Glomerular visceral epithelial cell (primary cell): ENCODE measurements around the gene DNM2.

Experiments used
- DNase-seq: peaks from one replicate; pipeline ENCODE4 v3.0.0-alpha.2; 2016; ENCODE audit errors: extremely low spot score

Gene DNM2

DNA sequence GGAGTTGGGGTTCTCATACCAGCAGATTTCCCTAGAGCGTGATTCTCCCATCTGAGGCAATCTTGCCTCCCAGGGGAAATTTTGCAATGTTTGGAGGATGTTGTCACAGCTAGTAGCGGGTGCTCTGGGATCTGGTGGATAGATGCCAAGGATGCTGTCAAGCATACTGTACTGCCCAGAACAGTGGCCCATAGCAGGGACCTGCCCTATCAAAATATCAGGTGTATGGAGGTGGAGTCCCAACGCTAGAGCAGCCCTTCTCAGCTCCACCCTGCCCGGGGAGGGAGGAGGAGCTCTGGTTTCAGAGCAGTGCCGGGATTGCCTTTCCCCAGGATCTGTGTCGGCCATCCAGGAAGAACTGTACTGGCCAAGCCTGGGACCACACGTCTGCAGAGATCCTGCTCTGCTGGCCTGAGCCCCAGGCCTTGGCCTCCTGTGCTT lies 27.5 kb upstream of the DNM2 start:
- peak; percentile 63 for DNase-seq

- no peak for DNase-seq
These were observed 26.5 kb upstream of the DNM2 start for GRCh38 chr19:10691178-10691881.

DNA sequence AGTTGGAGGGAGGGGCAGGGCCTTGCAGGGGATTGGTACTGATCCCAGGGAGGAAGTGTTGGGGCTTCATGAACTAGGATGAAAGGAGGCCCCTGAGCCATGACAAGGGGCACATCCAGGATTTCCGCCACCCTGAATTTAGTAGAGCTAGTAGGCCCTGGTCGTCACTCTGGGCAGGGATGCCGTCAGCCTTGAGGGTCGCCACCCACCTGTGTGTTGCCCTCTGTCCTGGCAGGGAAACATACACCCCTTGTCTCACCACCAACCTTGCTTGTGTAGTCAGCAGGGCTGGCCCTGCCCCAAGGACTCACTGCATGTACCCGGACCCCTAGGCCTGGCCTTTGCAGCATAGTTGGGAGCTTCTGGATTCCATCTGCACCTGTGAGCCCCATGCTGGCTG lies 26.0 kb upstream of the DNM2 start:
- DNase-seq, result no peak

DNA sequence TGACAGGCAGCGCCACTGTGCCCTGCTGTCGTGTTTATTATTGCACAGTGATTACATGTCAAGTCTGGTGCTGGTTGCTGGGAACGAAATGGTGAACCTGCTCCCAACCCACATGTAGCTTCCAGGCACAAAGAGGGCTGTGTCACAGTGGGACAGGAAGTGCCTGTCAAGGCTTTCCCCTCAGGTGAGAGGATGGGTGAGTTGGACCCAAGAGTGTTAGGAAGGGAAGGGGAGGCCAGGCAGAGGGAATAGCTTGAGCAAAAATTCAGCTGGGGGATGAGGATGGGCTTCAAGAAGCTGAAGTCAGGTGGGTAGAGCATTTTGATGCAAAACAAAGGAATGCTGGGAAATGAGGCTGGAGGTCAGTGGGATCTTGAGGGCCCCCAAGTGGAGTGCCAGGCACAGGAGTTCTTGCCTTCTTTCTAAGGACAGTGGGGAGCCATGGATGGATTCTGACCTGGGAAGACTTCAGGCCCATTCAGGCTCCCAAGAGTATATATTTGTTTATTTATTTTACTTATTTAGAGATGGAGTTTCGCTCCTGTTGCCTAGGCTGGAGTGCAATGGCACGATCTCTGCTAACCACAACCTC lies 25.1 kb upstream of the DNM2 start:
- no peak for DNase-seq

GRCh38 chr19:10694706-10695307 lies 23.1 kb upstream of the DNM2 start:
- DNase-seq, result no peak

DNA sequence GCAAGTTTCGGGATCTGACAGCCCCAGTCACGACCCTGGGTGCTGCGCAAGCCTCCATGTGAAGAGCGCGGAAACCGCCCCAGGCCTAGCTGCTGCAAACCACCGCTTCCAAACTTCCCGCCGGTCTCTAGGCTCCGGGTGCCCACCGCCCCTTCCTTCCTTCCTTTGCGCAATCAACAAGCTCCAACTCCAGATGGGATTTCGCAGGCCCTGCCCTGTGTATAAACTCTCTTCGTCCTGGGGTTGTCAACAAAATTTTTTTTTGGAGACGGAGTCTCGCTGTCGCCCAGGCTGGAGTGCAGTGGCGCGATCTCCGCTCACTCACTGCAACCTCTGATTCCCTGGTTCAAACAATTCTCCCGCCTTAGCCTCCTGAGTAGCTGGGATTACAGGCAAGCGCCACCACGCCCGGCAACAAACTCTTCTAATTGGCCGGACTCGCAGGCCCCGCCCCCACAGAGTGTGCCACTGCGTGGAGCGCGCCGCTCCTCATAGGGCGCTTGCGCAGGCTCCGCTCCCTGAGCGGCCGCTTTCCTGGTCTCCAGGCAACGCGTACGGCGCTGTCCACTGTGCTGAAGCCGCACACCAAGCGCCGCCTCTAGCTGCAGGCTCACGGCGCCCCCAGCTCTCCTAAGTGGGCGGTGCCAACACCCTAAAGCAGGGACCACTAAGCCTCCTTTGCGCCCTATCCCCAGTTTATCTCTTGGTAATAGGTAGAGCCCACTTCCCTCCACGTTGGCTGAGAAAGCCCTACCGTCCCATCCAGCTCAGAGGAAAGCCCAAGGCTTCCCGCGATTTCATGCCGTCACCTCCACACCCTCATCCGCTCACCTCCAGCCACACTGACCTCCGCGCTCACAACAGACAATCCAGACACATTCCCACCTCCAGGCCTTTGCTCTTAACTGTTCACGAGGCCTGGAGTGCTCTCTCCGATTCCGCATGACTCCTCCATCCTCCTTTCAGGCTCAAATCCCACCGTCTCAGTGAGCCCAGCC lies 22.2 kb upstream of the DNM2 start:
- DNase-seq, result peak; percentile 94

DNA sequence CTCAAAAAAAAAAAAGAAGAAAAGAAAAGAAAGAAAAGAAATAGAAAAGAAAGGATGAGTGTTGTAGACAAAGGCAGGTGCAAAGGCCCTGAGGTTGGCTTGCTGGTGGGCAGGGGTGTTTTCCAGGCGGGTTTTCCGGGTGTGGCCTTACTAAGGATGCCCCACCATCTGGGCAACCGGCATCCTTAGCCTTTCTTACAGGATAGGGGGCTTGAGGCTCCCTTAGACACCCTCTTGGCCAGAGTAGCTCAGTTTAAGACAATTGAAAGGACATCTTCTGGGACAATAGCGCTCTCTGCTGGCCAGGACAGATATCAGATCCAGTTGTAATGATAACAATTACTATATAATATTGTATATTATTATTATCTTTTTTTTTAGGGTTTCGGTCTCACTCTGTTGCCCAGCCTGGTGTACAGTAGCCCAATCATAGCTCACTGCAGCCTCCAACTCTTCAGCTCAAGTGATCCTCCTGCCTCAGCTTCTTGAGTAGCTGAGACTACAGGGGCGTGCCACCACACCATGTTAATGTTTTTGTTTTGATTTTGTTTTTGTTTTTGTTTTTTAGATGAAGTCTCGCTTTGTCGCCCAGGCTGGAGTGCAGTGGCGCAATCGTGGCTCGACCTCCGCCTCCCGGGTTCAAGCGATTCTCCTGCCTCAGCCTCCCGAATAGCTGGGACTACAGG lies 18.1 kb upstream of the DNM2 start:
- DNase-seq, result peak; percentile 72

- no peak for DNase-seq
These were observed 15.8 kb upstream of the DNM2 start for GRCh38 chr19:10701955-10702525.

DNA sequence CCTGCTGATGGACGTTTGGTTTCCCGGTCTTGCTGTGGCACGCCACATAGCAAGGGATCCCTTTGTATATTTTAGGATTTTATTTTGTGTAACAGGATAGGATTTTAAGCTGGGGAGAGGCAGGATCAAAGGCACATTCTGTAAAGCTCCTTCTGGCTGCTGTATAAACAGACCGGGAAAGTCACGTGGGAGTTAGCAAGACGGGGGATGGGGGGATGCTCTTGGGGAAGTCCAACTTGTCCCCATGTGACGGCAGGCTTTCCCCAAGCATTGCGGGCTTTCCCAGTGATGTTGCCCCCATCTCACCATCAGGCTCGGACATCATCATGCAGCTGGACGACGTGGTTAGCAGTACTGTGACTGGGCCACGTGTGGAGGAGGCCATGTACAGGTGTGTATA lies 10.9 kb upstream of the DNM2 start:
- no peak for DNase-seq

DNA sequence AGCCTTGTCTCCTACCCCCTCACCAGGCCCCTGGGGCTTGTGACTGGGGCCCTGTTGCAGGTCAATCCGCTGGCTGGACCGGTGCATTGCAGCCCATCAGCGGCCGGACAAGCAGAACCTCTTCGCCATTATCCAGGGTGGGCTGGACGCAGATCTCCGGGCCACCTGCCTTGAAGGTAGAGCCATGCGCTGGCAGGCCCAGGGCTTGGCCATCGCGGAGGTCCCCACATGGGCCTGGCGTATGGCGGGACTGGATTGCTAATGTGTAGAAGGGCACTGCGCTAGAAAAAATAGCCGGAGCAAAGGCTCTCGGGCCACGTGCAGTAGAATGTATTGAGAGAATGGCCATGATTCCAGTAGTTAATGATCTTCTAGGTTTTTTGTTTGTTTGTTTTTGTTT lies 10.4 kb upstream of the DNM2 start:
- no peak for DNase-seq

DNA sequence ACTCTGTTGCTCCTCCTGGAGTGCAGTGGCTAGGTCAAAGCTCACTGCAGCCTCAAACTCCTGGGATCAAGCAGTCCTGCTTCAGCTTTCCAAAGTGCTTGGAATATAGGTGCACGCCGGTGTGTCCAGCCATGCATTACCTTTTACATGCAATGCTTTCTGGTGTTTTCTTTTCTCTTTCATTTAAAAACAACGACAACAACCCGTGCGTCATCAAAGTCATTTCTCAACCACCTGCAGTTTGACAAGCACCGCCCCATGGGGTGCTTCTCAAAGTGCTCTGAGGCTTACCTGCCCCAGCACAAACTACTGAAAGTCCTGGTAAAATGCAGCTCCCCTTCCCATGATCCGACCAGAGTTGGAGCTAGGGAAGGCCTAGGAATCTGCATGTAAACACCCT lies 9.6 kb upstream of the DNM2 start:
- no peak for DNase-seq

DNA sequence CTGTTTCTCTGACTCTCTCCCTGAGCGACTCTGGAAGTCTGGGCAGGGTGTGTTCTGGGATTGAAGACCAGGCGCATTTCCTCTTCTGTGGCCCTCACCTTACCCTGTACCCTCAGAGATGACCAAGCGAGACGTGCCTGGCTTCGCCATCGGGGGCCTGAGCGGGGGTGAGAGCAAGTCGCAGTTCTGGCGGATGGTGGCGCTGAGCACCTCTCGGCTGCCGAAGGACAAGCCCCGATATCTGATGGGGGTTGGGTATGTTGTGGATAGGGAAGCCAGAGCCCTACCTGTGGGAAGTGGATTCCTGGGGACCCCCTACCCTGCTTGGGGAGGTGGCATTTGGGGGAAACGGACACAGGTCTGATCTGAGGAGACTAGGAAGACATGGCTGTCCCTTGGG lies 5.8 kb upstream of the DNM2 start:
- no peak for DNase-seq

GRCh38 chr19:10712754-10713153 lies 5.1 kb upstream of the DNM2 start:
- DNase-seq, result no peak

DNA sequence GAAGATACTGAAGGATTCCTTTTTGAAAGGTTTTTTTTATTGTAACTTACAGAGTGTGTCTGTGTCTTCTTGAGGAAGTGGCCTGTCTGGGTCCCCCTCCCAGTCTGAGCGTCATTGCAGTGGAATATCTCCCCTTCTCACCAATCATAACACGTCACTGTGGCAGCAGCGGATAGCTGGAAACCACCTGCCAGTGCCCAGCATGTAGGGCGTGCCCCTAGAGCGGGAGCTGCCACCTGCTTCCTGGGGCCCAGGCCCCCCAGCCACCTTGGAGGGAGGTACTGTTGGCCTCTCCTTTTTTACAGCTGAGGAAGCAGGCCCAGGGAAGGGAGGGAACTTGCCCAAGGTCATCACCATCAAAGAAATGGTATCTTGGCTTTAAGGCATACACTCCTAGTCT lies 4.6 kb upstream of the DNM2 start:
- DNase-seq, result no peak

DNA sequence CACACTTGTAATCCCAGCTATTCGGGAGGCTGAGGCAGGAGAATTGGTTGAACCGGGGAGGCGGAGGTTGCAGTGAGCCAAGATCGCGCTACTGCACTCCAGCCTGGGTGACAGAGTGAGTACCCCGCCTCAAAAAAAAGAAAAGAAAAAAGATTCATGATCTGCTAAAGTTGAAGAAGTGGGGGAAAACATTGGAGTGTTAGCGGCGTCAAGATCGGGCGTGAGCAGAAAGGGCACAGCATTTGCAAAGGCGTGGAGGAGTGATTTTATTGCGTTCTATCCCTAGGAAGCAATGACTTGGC lies 874 bp upstream of the DNM2 start:
- DNase-seq, result no peak

GRCh38 chr19:10718205-10719196 lies 622 bp downstream of the DNM2 start:
- peak; percentile 48 for DNase-seq

GRCh38 chr19:10719466-10719961 lies 1.6 kb downstream of the DNM2 start:
- no peak for DNase-seq

DNA sequence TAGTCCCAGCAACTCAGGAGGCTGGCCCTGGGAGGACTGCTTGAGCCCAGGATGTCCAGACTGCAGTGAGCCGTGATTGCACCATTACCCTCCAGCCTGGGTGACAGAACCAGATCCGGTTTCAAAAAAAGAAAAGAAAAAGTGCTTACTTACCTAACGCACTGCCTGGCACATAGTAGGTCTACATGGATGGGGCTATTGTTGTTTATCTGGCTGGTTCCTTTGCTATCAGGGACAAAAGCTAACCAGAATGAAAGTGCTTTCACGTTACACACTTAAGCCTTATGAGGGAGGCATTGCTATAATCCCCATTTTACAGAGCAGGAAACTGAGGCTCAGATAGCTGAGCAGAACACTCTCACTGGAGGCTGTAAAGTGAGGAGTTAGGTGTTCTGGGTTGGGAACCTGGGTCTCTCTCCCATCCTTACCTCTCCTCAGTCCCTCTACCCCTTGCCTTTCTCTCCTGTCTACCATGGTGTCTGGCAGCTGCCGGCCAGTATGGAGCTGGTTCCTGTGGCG lies 2.8 kb downstream of the DNM2 start:
- no peak for DNase-seq

GRCh38 chr19:10723591-10723990 lies 5.7 kb downstream of the DNM2 start:
- DNase-seq, result no peak

GRCh38 chr19:10724573-10725071 lies 6.7 kb downstream of the DNM2 start:
- no peak for DNase-seq
